Measurements from ENCODE around the gene CHRND. TPM values are rescaled to one million over a fixed set of nuclear protein-coding genes. Genes with fewer than 3 reads are reported as not detected.

The CHRND gene
- total and polyA plus RNA-seq, 2 experiments from 2014 or later = 0.10 to 0.11 TPM

DNA sequence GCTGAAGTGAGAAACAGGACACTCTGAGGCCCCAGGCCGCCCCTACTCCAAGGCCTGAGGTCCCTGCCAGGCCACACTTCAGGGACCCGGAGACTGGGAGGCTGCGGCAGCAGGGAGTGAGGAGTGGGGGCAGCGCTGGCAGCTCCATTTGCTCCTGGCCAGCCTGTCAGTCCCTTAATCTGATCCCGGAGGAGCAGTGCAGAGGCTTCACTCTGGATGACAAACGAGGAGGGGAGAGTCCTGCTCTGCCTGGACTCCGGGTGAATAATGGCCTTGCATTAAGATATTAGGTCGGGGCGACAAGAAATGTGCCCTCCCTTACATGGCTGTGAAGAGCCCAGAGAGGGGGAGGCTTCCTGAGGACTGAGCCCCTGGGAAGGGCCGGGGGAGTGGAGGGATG lies 20.1 kb upstream of the CHRND start:
- Histone ChIP-seq H3F3A (replicated peaks; ENCODE audit: low read depth) (no peaks in the 10 kb centered on the region; the same call in 1 of the 2 replicates), H3K4me3 (peak overlapping the region; percentile 20; the same call in 1 of the 2 replicates), H3K79me2 (replicated peaks; ENCODE audit: insufficient read depth) (no peaks in the 10 kb centered on the region), H3K4me1 (ENCODE audit: insufficient read depth) (peaks cover 21% of the 10 kb centered on the region; the same call in 1 of the 2 replicates), H3K9me2 (ENCODE audit: insufficient read depth) (no peaks in the 10 kb centered on the region), H3K36me3 (ENCODE audit: insufficient read depth) (no peaks in the 10 kb centered on the region), H3K27me3 (ENCODE audit: insufficient read depth) (peaks cover 46% of the 10 kb centered on the region), H3K27ac (ENCODE audit: low read depth) (no peak overlapping the region), H4K20me1 (replicated peaks; ENCODE audit: insufficient read depth) (no peaks in the 10 kb centered on the region), H3K4me2 (peak overlapping the region; percentile 51; the same call in 1 of the 2 replicates), H2AFZ (0 out of 2 replicates have a peak overlapping the region, but pooled peaks have one; percentile 52)
- ATAC-seq (peak; percentile 4; the same call in 2 of the 3 replicates), DNase-seq (ENCODE audit: low spot score) (no peak)
- H3K4me1 Mint-ChIP-seq = peaks cover 30% of the 10 kb centered on the region
- no peak overlapping the region for H3K27ac Mint-ChIP-seq
- H3K9me3 Mint-ChIP-seq = no peaks in the 10 kb centered on the region
- TF ChIP-seq ZNF114 (CRISPR knock-in tag; IDR thresholded peaks at IDR 0.05) = no peak
- TF ChIP-seq CTCF (conservative IDR thresholded peaks at IDR 0.05; ENCODE audit: low read depth in 2 of 2) = no peak
- TF ChIP-seq, protein P1, sequence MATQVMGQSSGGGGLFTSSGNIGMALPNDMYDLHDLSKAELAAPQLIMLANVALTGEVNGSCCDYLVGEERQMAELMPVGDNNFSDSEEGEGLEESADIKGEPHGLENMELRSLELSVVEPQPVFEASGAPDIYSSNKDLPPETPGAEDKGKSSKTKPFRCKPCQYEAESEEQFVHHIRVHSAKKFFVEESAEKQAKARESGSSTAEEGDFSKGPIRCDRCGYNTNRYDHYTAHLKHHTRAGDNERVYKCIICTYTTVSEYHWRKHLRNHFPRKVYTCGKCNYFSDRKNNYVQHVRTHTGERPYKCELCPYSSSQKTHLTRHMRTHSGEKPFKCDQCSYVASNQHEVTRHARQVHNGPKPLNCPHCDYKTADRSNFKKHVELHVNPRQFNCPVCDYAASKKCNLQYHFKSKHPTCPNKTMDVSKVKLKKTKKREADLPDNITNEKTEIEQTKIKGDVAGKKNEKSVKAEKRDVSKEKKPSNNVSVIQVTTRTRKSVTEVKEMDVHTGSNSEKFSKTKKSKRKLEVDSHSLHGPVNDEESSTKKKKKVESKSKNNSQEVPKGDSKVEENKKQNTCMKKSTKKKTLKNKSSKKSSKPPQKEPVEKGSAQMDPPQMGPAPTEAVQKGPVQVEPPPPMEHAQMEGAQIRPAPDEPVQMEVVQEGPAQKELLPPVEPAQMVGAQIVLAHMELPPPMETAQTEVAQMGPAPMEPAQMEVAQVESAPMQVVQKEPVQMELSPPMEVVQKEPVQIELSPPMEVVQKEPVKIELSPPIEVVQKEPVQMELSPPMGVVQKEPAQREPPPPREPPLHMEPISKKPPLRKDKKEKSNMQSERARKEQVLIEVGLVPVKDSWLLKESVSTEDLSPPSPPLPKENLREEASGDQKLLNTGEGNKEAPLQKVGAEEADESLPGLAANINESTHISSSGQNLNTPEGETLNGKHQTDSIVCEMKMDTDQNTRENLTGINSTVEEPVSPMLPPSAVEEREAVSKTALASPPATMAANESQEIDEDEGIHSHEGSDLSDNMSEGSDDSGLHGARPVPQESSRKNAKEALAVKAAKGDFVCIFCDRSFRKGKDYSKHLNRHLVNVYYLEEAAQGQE (IDR thresholded peaks at IDR 0.05; ENCODE audit: unreplicated experiment) = no peak
- TF ChIP-seq ZNF331 (CRISPR knock-in tag; IDR thresholded peaks at IDR 0.05; ENCODE audit: low read depth) = no peak
- TF ChIP-seq, protein P2, sequence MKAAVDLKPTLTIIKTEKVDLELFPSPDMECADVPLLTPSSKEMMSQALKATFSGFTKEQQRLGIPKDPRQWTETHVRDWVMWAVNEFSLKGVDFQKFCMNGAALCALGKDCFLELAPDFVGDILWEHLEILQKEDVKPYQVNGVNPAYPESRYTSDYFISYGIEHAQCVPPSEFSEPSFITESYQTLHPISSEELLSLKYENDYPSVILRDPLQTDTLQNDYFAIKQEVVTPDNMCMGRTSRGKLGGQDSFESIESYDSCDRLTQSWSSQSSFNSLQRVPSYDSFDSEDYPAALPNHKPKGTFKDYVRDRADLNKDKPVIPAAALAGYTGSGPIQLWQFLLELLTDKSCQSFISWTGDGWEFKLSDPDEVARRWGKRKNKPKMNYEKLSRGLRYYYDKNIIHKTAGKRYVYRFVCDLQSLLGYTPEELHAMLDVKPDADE (IDR thresholded peaks at IDR 0.05) = no peak
- TF ChIP-seq JUNB (IDR thresholded peaks at IDR 0.05; ENCODE audit: unreplicated experiment) = no peak
- no peak for TF ChIP-seq ZNF462 (CRISPR knock-in tag; IDR thresholded peaks at IDR 0.05)
- TF ChIP-seq STAT1 (IDR thresholded peaks at IDR 0.05; ENCODE audit: unreplicated experiment) = no peak
- TF ChIP-seq EZH2phosphoT487 (IDR thresholded peaks at IDR 0.05; ENCODE audit: unreplicated experiment) = no peak
- no peak for TF ChIP-seq POLR2AphosphoS5 (IDR thresholded peaks at IDR 0.05; ENCODE audit: low read depth)
- no peak for TF ChIP-seq NANOG (IDR thresholded peaks at IDR 0.05; ENCODE audit: borderline replicate concordance)
- no peak for TF ChIP-seq EZH2 (IDR thresholded peaks at IDR 0.05; ENCODE audit: low read depth, unreplicated experiment)
- no peak for TF ChIP-seq CREB1 (CRISPR knock-in tag; IDR thresholded peaks at IDR 0.05; ENCODE audit: low read depth)
- H3K36me3 Mint-ChIP-seq (ENCODE audit: low read depth) = no peaks in the 10 kb centered on the region
- peaks cover 63% of the 10 kb centered on the region for H3K27me3 Mint-ChIP-seq (ENCODE audit: insufficient read depth, low read depth, poor library complexity)
- peak overlapping the region; percentile 34; the same call in 1 of the 3 replicates for H3K4me3 Mint-ChIP-seq

Data from GM23338 (cell line).